GM12878 (cell line): Measurements from ENCODE around the gene PEX26. TPM values are rescaled to one million over a fixed set of nuclear protein-coding genes. Genes with fewer than 3 reads are reported as not detected.

Experiments
- ATAC-seq: fragments of 200-7000 bp; cut with Tn5 transposase; 3 replicates; pipeline ENCODE4 v1.9.1; 2020; ENCODE audit warnings: mild to moderate bottlenecking, moderate library complexity
- BruUV-seq: library from RNA; stranded (reverse); fragments of 400-500 nt; replicated peaks from 2 replicates; lab custom pipeline; 2021; lab: Mats Ljungman, UMichigan
- CTCF ChIA-PET: fragments of 300-600 bp; sonication (Branson Sonifier 250); formaldehyde crosslinking; extraction: SDS; loops from one replicate; lab custom pipeline; 2021; ENCODE audit warnings: inconsistent platforms; lab: Yijun Ruan, JAX
- POLR2A ChIA-PET: fragments of 350-600 bp; formaldehyde crosslinking; extraction: SDS; loops from one replicate; lab custom pipeline; 2021; ENCODE audit warnings: inconsistent platforms; lab: Charles Lee
- RAD21 ChIA-PET: fragments of 300-600 bp; sonication (Branson Sonifier 250); formaldehyde crosslinking; loops from one replicate; lab custom pipeline; 2023; ENCODE audit warnings: antibody characterized with exemption; ENCODE audit not compliant: unreplicated experiment; lab: Charles Lee
- SMC1A ChIA-PET: fragments of 300-600 bp; sonication (Branson Sonifier 250); formaldehyde crosslinking; loops from one replicate; lab custom pipeline; 2023; ENCODE audit not compliant: unreplicated experiment, uncharacterized antibody; lab: Charles Lee
- DNase-seq: peaks from one replicate; pipeline ENCODE4 v3.0.0-alpha.2; 2011; ENCODE audit warnings: low read depth, low spot score
- FAIRE-seq: peaks from 3 replicates; lab custom pipeline; 2011; peaks lifted over from hg19 to GRCh38; lab: Jason Lieb, UNC
- H2AFZ ChIP-seq: 2 replicates; pipeline ENCODE4 v1.6.0; 2011; ENCODE audit warnings: low read depth, low read length, control low read depth; ENCODE audit not compliant: control insufficient read depth
- H3K27ac ChIP-seq: 2 replicates; pipeline ENCODE4 v1.5.1; 2011; ENCODE audit warnings: control low read depth; ENCODE audit not compliant: control insufficient read depth, insufficient read depth
- H3K27me3 ChIP-seq, 2 experiments: replicated peaks in 1 of 2; 2 replicates each; pipeline versions ENCODE4 v1.6.0 to v1.6.1; 2011; ENCODE audit warnings: low read length in 1 of 2; ENCODE audit not compliant: control insufficient read depth in 2 of 2, insufficient read depth in 2 of 2
- H3K36me3 ChIP-seq, 2 experiments: 2 replicates each; pipeline ENCODE4 v1.5.1; 2011; ENCODE audit warnings: low read length in 1 of 2; ENCODE audit not compliant: control insufficient read depth in 2 of 2, insufficient read depth in 2 of 2
- H3K4me1 ChIP-seq: 2 replicates; pipeline ENCODE4 v1.6.1; 2011; ENCODE audit warnings: mild to moderate bottlenecking, low read length, moderate library complexity, mixed read lengths; ENCODE audit not compliant: control insufficient read depth, insufficient read depth
- H3K4me2 ChIP-seq: 2 replicates; pipeline ENCODE4 v1.6.0; 2011; ENCODE audit warnings: control low read depth; ENCODE audit not compliant: control insufficient read depth, insufficient read depth
- H3K4me3 ChIP-seq: fragments of 200-600 bp; sonication (generic); 2 replicates; pipeline ENCODE4 v1.5.1; 2016
- H3K79me2 ChIP-seq: 2 replicates; pipeline ENCODE4 v1.6.0; 2011; ENCODE audit warnings: low read length; ENCODE audit not compliant: control insufficient read depth, insufficient read depth
- H3K9ac ChIP-seq: 2 replicates; pipeline ENCODE4 v1.8.0; 2011; ENCODE audit warnings: low read length, control low read depth, mixed read lengths; ENCODE audit not compliant: control insufficient read depth, insufficient read depth
- H3K9me3 ChIP-seq: replicated peaks from 3 replicates; pipeline ENCODE4 v1.5.1; 2011; ENCODE audit warnings: mild to moderate bottlenecking, low read length; ENCODE audit not compliant: control insufficient read depth, insufficient read depth
- H4K20me1 ChIP-seq: 2 replicates; pipeline ENCODE4 v1.6.0; 2011; ENCODE audit not compliant: control insufficient read depth, insufficient read depth
- CBX3 ChIP-seq: fragments of 200-600 bp; sonication (generic); IDR thresholded peaks from 2 replicates; pipeline ENCODE4 v1.6.1; 2016; ENCODE audit warnings: low read depth, borderline replicate concordance
- CHD4 ChIP-seq: fragments of 200-600 bp; sonication (generic); IDR thresholded peaks from 2 replicates; pipeline ENCODE4 v1.6.1; 2016; ENCODE audit warnings: mild to moderate bottlenecking
- ESRRA ChIP-seq: IDR thresholded peaks from 2 replicates; pipeline ENCODE4 v1.6.1; 2012; ENCODE audit warnings: mild to moderate bottlenecking, low read length, improper control_type of control experiment
- HCFC1 ChIP-seq: fragments of 150-350 bp; IDR thresholded peaks from 2 replicates; pipeline ENCODE4 v1.6.1; 2014; ENCODE audit warnings: low read length
- IKZF1 ChIP-seq: fragments of 450-650 bp; conservative IDR thresholded peaks from 2 replicates; pipeline ENCODE4 v1.6.1; 2017; ENCODE audit warnings: antibody characterized with exemption, mild to moderate bottlenecking
- IRF4 ChIP-seq: IDR thresholded peaks from 2 replicates; pipeline ENCODE4 v1.6.1; 2011; ENCODE audit warnings: low read depth, low read length
- KAT2A ChIP-seq: conservative IDR thresholded peaks from 2 replicates; pipeline ENCODE4 v1.6.1; 2011; ENCODE audit warnings: low read depth, low read length; ENCODE audit not compliant: control insufficient read depth
- POU2F2 ChIP-seq: IDR thresholded peaks from 3 replicates; pipeline ENCODE4 v1.6.1; 2011; ENCODE audit warnings: low read depth, mild to moderate bottlenecking, low read length, borderline replicate concordance
- SRF ChIP-seq, 2 experiments: IDR thresholded peaks; 2 replicates each; pipeline ENCODE4 v1.6.1; 2011; ENCODE audit warnings: low read depth in 2 of 2, low read length in 2 of 2, mild to moderate bottlenecking in 1 of 2, moderate library complexity in 1 of 2
- TARDBP ChIP-seq: IDR thresholded peaks from 2 replicates; pipeline ENCODE4 v1.6.1; 2016; ENCODE audit warnings: borderline replicate concordance
- TCF7 ChIP-seq: IDR thresholded peaks from 2 replicates; pipeline ENCODE4 v1.6.1; 2014; ENCODE audit warnings: antibody characterized with exemption, borderline replicate concordance
- WGBS: methylation state at CpG from one replicate; pipeline ENCODE4 v1.1.6; 2016; ENCODE audit warnings: low lambda C conversion rate; ENCODE audit not compliant: insufficient replicate concordance, insufficient coverage; ENCODE audit errors: missing lambda C conversion rate; 5-methylcytosine and 5-hydroxymethylcytosine counted together
- in situ Hi-C: fragments of 300-500 bp; cut with MboI; formaldehyde crosslinking; loops from 9 replicates; pipeline ENCODE4 v1.14.3; 2018; ENCODE audit warnings: mixed read lengths
- intact Hi-C: fragments of 100-400 bp; cut with micrococcal nuclease; formaldehyde crosslinking; loops from one replicate; pipeline ENCODE4 v1.14.2; 2022; ENCODE audit not compliant: unreplicated experiment
- polyA plus RNA-seq, 11 experiments: library from polyadenylated mRNA; depleted of rRNA in 4 of 11; unstranded in 6 of 11; stranded (reverse) in 5 of 11; fragments of >200 nt; fragmentation: Nextera tagmentation in 4 of 11; fragmentation: Illumina TruSeq in 1 of 11; extraction: Ambion mirVana in 4 of 11; extraction: Trizol in 1 of 11; gene quantifications; 1 replicate in 1 of 11; 2 replicates in 10 of 11; pipeline versions ENCODE4 v1.2.1 to v1.2.3, GENCODE V29; 2011 to 2016; ENCODE audit warnings: inconsistent platforms in 2 of 11, missing spikeins in 2 of 11, low read depth in 1 of 11
- total RNA-seq, 4 experiments: library from RNA; depleted of rRNA in 3 of 4; stranded (reverse); fragments of >200 nt in 3 of 4; fragmentation: Illumina TruSeq in 1 of 4; extraction: Trizol in 1 of 4; gene quantifications; 2 replicates each; pipeline versions ENCODE4 v1.2.1 to v1.2.3, GENCODE V29; 2013 to 2021
- TF ChIP-seq, protein P1 (sequence below): fragments of 450-650 bp; formaldehyde crosslinking; IDR thresholded peaks from 2 replicates; pipeline ENCODE4 v1.4.0; 2020; ENCODE audit warnings: mild to moderate bottlenecking, moderate library complexity
- TF ChIP-seq, protein P2 (sequence below), 3 experiments: IDR thresholded peaks in 2 of 3; conservative IDR thresholded peaks in 1 of 3; 2 replicates each; pipeline ENCODE4 v1.5.1; 2011; ENCODE audit warnings: low read depth in 3 of 3, low read length in 3 of 3, mild to moderate bottlenecking in 3 of 3, control low read depth in 2 of 3, moderate library complexity in 2 of 3, inconsistent platforms in 1 of 3, mixed read lengths in 1 of 3; ENCODE audit not compliant: control insufficient read depth in 2 of 3, insufficient read depth in 1 of 3; ENCODE audit errors: extremely low read depth in 1 of 3

Gene PEX26
- total and polyA plus RNA-seq, 10 of the 15 experiments (the other 5 are each of a cell fraction or from before 2014, with no cell fraction given): 0.79 to 50.8 (median 22.4) TPM

DNA sequence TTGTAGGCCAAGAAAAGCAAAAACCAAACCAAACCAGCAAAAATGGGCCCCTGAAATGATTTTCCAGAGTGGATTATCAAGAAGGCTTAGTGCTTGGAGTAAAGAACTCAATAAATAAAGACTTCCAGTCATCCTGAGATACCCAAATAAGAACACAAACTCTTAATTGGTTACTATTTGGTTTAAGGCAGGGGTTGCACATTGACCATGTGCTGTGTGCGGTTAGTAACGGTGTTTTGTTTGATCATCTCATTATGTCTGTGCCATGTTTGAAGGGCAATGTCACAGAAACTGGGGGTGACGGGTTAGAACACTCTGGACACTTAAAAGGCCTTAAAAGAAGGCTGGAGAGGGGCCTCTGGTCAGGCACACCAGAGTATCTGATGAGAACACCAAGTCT, 43.7 kb upstream of the PEX26 start:
- H4K20me1 ChIP-seq: no peaks in the 10 kb centered on the region
- 26% methylated on average over 3 of the region's 3 CpGs for WGBS
- FAIRE-seq (no peak), DNase-seq (no peak), ATAC-seq (no peak)
- intact Hi-C loops (no loop called here), in situ Hi-C loops (no loop called here)
- no peak overlapping the region for H3K4me2 ChIP-seq
- no peak overlapping the region for H3K4me3 ChIP-seq
- ChIA-PET CTCF (interaction anchor here (1.0 to 1.4 kb wide), 4 partner anchors 9 to 42 kb away, joined by 3 to 4 read pairs (median 4); no protein-coding TSS in a partner anchor), POLR2A (no interaction called here), RAD21 (no interaction called here), SMC1A (interaction anchor here (1.0 to 1.6 kb wide), 2 partner anchors 8 to 38 kb away, joined by 3 to 4 read pairs; no protein-coding TSS in a partner anchor)
- no peak for TF ChIP-seq POU2F2
- TF ChIP-seq HCFC1: no peak
- no peak for TF ChIP-seq CBX3
- TF ChIP-seq TARDBP: no peak
- no peak for TF ChIP-seq ESRRA
- no peak for TF ChIP-seq TCF7
- TF ChIP-seq CHD4: no peak
- TF ChIP-seq KAT2A: no peak
- TF ChIP-seq IRF4: no peak
- TF ChIP-seq SRF (IDR thresholded peaks at IDR 0.05; ENCODE audit: low read depth in 2 of 2, low read length in 2 of 2): no peak
- no peak for TF ChIP-seq IKZF1
- TF ChIP-seq, protein P1, sequence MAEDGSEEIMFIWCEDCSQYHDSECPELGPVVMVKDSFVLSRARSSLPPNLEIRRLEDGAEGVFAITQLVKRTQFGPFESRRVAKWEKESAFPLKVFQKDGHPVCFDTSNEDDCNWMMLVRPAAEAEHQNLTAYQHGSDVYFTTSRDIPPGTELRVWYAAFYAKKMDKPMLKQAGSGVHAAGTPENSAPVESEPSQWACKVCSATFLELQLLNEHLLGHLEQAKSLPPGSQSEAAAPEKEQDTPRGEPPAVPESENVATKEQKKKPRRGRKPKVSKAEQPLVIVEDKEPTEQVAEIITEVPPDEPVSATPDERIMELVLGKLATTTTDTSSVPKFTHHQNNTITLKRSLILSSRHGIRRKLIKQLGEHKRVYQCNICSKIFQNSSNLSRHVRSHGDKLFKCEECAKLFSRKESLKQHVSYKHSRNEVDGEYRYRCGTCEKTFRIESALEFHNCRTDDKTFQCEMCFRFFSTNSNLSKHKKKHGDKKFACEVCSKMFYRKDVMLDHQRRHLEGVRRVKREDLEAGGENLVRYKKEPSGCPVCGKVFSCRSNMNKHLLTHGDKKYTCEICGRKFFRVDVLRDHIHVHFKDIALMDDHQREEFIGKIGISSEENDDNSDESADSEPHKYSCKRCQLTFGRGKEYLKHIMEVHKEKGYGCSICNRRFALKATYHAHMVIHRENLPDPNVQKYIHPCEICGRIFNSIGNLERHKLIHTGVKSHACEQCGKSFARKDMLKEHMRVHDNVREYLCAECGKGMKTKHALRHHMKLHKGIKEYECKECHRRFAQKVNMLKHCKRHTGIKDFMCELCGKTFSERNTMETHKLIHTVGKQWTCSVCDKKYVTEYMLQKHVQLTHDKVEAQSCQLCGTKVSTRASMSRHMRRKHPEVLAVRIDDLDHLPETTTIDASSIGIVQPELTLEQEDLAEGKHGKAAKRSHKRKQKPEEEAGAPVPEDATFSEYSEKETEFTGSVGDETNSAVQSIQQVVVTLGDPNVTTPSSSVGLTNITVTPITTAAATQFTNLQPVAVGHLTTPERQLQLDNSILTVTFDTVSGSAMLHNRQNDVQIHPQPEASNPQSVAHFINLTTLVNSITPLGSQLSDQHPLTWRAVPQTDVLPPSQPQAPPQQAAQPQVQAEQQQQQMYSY: no peak
- TF ChIP-seq, protein P2, sequence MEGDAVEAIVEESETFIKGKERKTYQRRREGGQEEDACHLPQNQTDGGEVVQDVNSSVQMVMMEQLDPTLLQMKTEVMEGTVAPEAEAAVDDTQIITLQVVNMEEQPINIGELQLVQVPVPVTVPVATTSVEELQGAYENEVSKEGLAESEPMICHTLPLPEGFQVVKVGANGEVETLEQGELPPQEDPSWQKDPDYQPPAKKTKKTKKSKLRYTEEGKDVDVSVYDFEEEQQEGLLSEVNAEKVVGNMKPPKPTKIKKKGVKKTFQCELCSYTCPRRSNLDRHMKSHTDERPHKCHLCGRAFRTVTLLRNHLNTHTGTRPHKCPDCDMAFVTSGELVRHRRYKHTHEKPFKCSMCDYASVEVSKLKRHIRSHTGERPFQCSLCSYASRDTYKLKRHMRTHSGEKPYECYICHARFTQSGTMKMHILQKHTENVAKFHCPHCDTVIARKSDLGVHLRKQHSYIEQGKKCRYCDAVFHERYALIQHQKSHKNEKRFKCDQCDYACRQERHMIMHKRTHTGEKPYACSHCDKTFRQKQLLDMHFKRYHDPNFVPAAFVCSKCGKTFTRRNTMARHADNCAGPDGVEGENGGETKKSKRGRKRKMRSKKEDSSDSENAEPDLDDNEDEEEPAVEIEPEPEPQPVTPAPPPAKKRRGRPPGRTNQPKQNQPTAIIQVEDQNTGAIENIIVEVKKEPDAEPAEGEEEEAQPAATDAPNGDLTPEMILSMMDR (IDR thresholded peaks at IDR 0.05 in 2 of 3, conservative IDR thresholded peaks at IDR 0.05 in 1 of 3; ENCODE audit: control insufficient read depth in 2 of 3, extremely low read depth in 1 of 3, insufficient read depth in 1 of 3, low read depth in 3 of 3, low read length in 3 of 3): no peak
- no peaks in the 10 kb centered on the region for H3K79me2 ChIP-seq
- no peaks in the 10 kb centered on the region for H3K36me3 ChIP-seq
- H3K9ac ChIP-seq: no peak overlapping the region
- H3K27ac ChIP-seq: no peak overlapping the region
- peaks cover 5% of the 10 kb centered on the region; the same call in 1 of the 2 replicates for H3K4me1 ChIP-seq
- no TSS peak for BruUV-seq
- no peak overlapping the region for H2AFZ ChIP-seq
- no peaks in the 10 kb centered on the region for H3K27me3 ChIP-seq
- H3K9me3 ChIP-seq: no peaks in the 10 kb centered on the region
